HepG2 (cell line): ENCODE data around the gene KANK4. TPM values are rescaled to one million over a fixed set of nuclear protein-coding genes. Genes with fewer than 3 reads are reported as not detected.

Source experiments
- ATAC-seq: fragments of 200-7000 bp; cut with Tn5 transposase; 3 replicates; pipeline ENCODE4 v1.9.1; 2020; ENCODE audit warnings: mild to moderate bottlenecking, moderate library complexity
- BruUV-seq: library from RNA; stranded (reverse); fragments of 400-500 nt; replicated peaks from 2 replicates; lab custom pipeline; 2021; lab: Mats Ljungman, UMichigan
- CTCF ChIA-PET: fragments of 300-600 bp; formaldehyde crosslinking; extraction: SDS; loops from one replicate; lab custom pipeline; 2021; ENCODE audit warnings: low total read pairs, inconsistent platforms, low intra/inter-chr PET ratio; lab: Yijun Ruan, JAX
- POLR2A ChIA-PET: fragments of 350-600 bp; sonication (Branson Sonifier 250); formaldehyde crosslinking; loops from one replicate; lab custom pipeline; 2020; ENCODE audit warnings: antibody characterized with exemption, inconsistent platforms; lab: Yijun Ruan, JAX
- DNase-seq: peaks from one replicate; pipeline ENCODE4 v3.0.0-alpha.2; 2015; ENCODE audit warnings: low spot score
- FAIRE-seq: peaks from 3 replicates; lab custom pipeline; 2011; peaks lifted over from hg19 to GRCh38; lab: Jason Lieb, UNC
- H2AFZ ChIP-seq: one replicate; pipeline ENCODE4 v1.6.1; 2011; ENCODE audit warnings: low read length, inconsistent platforms
- H3K27ac ChIP-seq: fragments of 300-600 bp; 3 replicates; pipeline ENCODE4 v1.8.0; 2011; ENCODE audit warnings: mixed run types, mild to moderate bottlenecking, mixed read lengths, low read length, inconsistent platforms; ENCODE audit not compliant: insufficient read depth; ENCODE audit errors: extremely low read length
- H3K27me3 ChIP-seq, 2 experiments: fragments of 200-600 bp in 1 of 2; 2 replicates in 1 of 2; 3 replicates in 1 of 2; pipeline versions ENCODE4 v1.6.0 to v1.8.0; 2011; ENCODE audit warnings: low read length in 2 of 2, mild to moderate bottlenecking in 2 of 2, moderate library complexity in 2 of 2, inconsistent platforms in 1 of 2; ENCODE audit not compliant: insufficient read depth in 2 of 2, control insufficient read depth in 1 of 2
- H3K36me3 ChIP-seq, 2 experiments: fragments of 200-600 bp in 1 of 2; replicated peaks in 1 of 2; 2 replicates in 1 of 2; 3 replicates in 1 of 2; pipeline versions ENCODE4 v1.5.1 to v1.8.0; 2011; ENCODE audit warnings: low read length in 2 of 2, inconsistent platforms in 1 of 2; ENCODE audit not compliant: insufficient read depth in 2 of 2, control insufficient read depth in 1 of 2
- H3K4me1 ChIP-seq: 2 replicates; pipeline ENCODE4 v1.5.1; 2012; ENCODE audit warnings: low read length, inconsistent platforms; ENCODE audit not compliant: insufficient read depth
- H3K4me2 ChIP-seq: 2 replicates; pipeline ENCODE4 v1.6.0; 2011; ENCODE audit warnings: low read depth, low read length, inconsistent platforms
- H3K4me3 ChIP-seq, 3 experiments: fragments of 200-600 bp in 1 of 3; sonication (generic), shearing (Covaris generic) in 1 of 3; replicated peaks in 1 of 3; 2 replicates each; pipeline ENCODE4 v1.5.1; 2011 to 2016; ENCODE audit warnings: low read length in 3 of 3, inconsistent platforms in 2 of 3, low read depth in 2 of 3, mild to moderate bottlenecking in 2 of 3, control low read depth in 1 of 3, mixed read lengths in 1 of 3; ENCODE audit not compliant: insufficient read depth in 1 of 3
- H3K79me2 ChIP-seq: one replicate; pipeline ENCODE4 v1.6.1; 2011; ENCODE audit warnings: low read length, inconsistent platforms; ENCODE audit not compliant: insufficient read depth
- H3K9ac ChIP-seq: 2 replicates; pipeline ENCODE4 v1.6.0; 2011; ENCODE audit warnings: mild to moderate bottlenecking, low read depth, low read length, inconsistent platforms; ENCODE audit not compliant: insufficient read depth
- H3K9me3 ChIP-seq: 2 replicates; pipeline ENCODE4 v1.5.1; 2012; ENCODE audit warnings: mild to moderate bottlenecking, low read length
- H4K20me1 ChIP-seq: 2 replicates; pipeline ENCODE4 v1.6.0; 2011; ENCODE audit warnings: inconsistent platforms, mild to moderate bottlenecking, low read length, moderate library complexity; ENCODE audit not compliant: insufficient read depth
- CCAR2 ChIP-seq: fragments of 200-400 bp; formaldehyde crosslinking; optimal IDR thresholded peaks from 2 replicates; pipeline ENCODE3; 2018; ENCODE audit warnings: low read depth, mild to moderate bottlenecking, low read length, moderate library complexity
- FOXJ3 ChIP-seq: sonication (generic); formaldehyde crosslinking; IDR thresholded peaks from 2 replicates; pipeline ENCODE4 v1.4.0; 2020; ENCODE audit warnings: missing genetic modification reagents, mild to moderate bottlenecking, borderline replicate concordance
- RBM39 ChIP-seq: fragments of 200-400 bp; formaldehyde crosslinking; IDR thresholded peaks from one replicate; pipeline ENCODE4 v1.6.1; 2018; ENCODE audit warnings: antibody characterized with exemption, mild to moderate bottlenecking, low read depth, low read length; ENCODE audit not compliant: poor library complexity, severe bottlenecking
- ZNF3 ChIP-seq: IDR thresholded peaks from 2 replicates; pipeline ENCODE4 v1.7.0; 2017; ENCODE audit warnings: inconsistent platforms
- ZNF605 ChIP-seq: sonication (generic); formaldehyde crosslinking; IDR thresholded peaks from 2 replicates; pipeline ENCODE4 v1.8.0; 2022; ENCODE audit warnings: mild to moderate bottlenecking, missing genetic modification reagents
- WGBS: methylation state at CpG from one replicate; pipeline ENCODE4 v1.1.6; 2017; ENCODE audit warnings: low lambda C conversion rate; 5-methylcytosine and 5-hydroxymethylcytosine counted together
- in situ Hi-C: cut with HindIII; loops from 2 replicates; pipeline ENCODE4 v1.10.0; 2017; ENCODE audit warnings: low pct_unique_long_range_greater_than_20kb; ENCODE audit not compliant: extremely low pct_ligation_motif_present
- intact Hi-C: fragments of 100-400 bp; cut with micrococcal nuclease; formaldehyde crosslinking; loops from one replicate; pipeline ENCODE4 v1.10.0; 2022; ENCODE audit not compliant: unreplicated experiment
- polyA plus RNA-seq, 8 experiments: library from polyadenylated mRNA; depleted of rRNA in 3 of 8; stranded (reverse) in 7 of 8; unstranded in 1 of 8; fragments of >200 nt; fragmentation: Illumina TruSeq in 4 of 8; extraction: Trizol in 4 of 8; gene quantifications; 2 replicates each; pipeline versions ENCODE4 v1.2.1 to v1.2.3, GENCODE V29; 2011 to 2016; ENCODE audit warnings: low read depth in 4 of 8, missing spikeins in 1 of 8, mixed read lengths in 1 of 8; ENCODE audit not compliant: insufficient read depth in 1 of 8
- total RNA-seq, 5 experiments: library from RNA; depleted of rRNA; stranded (reverse); fragments of >200 nt; fragmentation: Illumina TruSeq; extraction: Trizol; gene quantifications; 2 replicates each; pipeline ENCODE4 v1.2.3, GENCODE V29; 2016; ENCODE audit warnings: low read depth in 1 of 5
- TF ChIP-seq, protein P1 (sequence below): sonication (generic); formaldehyde crosslinking; IDR thresholded peaks from 2 replicates; pipeline ENCODE4 v1.5.1; 2020; ENCODE audit warnings: missing genetic modification reagents, mild to moderate bottlenecking, borderline replicate concordance

Gene KANK4
- total and polyA plus RNA-seq, 2 of the 13 experiments (the other 11 are each of a cell fraction or from before 2014, with no cell fraction given): 16.1 to 25.7 TPM

DNA sequence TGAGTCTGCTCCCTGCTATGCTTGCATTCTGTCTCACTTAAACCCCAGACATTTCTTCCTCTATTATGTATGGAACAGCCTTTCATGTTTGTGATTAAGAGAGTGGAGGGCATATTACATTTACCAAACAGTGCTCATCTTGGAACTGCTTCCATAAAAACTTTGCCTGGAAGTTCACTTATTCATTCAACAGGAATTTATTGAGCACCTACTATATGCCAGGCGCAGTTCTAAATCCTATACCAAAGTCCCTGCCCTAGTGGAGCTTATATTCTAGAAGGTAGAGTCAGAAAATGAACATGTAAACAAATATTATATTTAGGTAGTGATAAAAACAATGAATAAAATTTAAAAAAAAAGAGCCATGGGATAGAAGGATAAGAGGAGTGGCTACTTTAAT is 49.8 kb downstream of the KANK4 start:
- no peak for ATAC-seq
- no peak overlapping the region for H3K4me2 ChIP-seq
- no peak for DNase-seq
- TF ChIP-seq ZNF605: no peak
- TF ChIP-seq ZNF3: peak; percentile 88
- no peaks in the 10 kb centered on the region for H3K27me3 ChIP-seq
- H2AFZ ChIP-seq: no peak overlapping the region
- no peak overlapping the region for H3K4me3 ChIP-seq
- no peaks in the 10 kb centered on the region for H4K20me1 ChIP-seq
- WGBS: 96% methylated on average over 1 of the region's 1 CpG
- no peak overlapping the region for H3K9ac ChIP-seq
- H3K4me1 ChIP-seq: no peaks in the 10 kb centered on the region
- no peaks in the 10 kb centered on the region for H3K79me2 ChIP-seq
- H3K9me3 ChIP-seq: no peaks in the 10 kb centered on the region
- ChIA-PET CTCF (no interaction called here), POLR2A (no interaction called here)
- in situ Hi-C loops: no loop called here
- peaks cover 14 to 62% of the 10 kb centered on the region in 2 experiments for H3K36me3 ChIP-seq
- no peak overlapping the region for H3K27ac ChIP-seq
- intact Hi-C loops: no loop called here
- no TSS peak for BruUV-seq
- FAIRE-seq: no peak

- Histone ChIP-seq H3K79me2 (no peaks in the 10 kb centered on the region), H3K4me2 (no peak overlapping the region), H3K4me3 (no peak overlapping the region), H2AFZ (no peak overlapping the region), H3K27me3 (no peaks in the 10 kb centered on the region), H3K9ac (no peak overlapping the region), H3K36me3 (peaks cover 12 to 55% of the 10 kb centered on the region in 2 experiments), H3K9me3 (no peaks in the 10 kb centered on the region), H4K20me1 (no peaks in the 10 kb centered on the region), H3K27ac (no peak overlapping the region), H3K4me1 (no peaks in the 10 kb centered on the region)
- POLR2A ChIA-PET: no interaction called here
- ATAC-seq: no peak
- in situ Hi-C loops (no loop called here), intact Hi-C loops (no loop called here)
- 95% methylated on average over 8 of the region's 8 CpGs for WGBS
- BruUV-seq: no TSS peak
- CTCF ChIA-PET: no interaction called here
- TF ChIP-seq FOXJ3 (CRISPR knock-in tag): no peak
- TF ChIP-seq, protein P1, sequence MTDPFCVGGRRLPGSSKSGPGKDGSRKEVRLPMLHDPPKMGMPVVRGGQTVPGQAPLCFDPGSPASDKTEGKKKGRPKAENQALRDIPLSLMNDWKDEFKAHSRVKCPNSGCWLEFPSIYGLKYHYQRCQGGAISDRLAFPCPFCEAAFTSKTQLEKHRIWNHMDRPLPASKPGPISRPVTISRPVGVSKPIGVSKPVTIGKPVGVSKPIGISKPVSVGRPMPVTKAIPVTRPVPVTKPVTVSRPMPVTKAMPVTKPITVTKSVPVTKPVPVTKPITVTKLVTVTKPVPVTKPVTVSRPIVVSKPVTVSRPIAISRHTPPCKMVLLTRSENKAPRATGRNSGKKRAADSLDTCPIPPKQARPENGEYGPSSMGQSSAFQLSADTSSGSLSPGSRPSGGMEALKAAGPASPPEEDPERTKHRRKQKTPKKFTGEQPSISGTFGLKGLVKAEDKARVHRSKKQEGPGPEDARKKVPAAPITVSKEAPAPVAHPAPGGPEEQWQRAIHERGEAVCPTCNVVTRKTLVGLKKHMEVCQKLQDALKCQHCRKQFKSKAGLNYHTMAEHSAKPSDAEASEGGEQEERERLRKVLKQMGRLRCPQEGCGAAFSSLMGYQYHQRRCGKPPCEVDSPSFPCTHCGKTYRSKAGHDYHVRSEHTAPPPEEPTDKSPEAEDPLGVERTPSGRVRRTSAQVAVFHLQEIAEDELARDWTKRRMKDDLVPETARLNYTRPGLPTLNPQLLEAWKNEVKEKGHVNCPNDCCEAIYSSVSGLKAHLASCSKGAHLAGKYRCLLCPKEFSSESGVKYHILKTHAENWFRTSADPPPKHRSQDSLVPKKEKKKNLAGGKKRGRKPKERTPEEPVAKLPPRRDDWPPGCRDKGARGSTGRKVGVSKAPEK (CRISPR knock-in tag): no peak
- TF ChIP-seq CCAR2: no peak
- TF ChIP-seq RBM39: no peak
- no peak for DNase-seq
- FAIRE-seq: no peak
Measured at GRCh38 chr1:62268315-62268714, 50.9 kb downstream of the KANK4 start.
